Hematopoietic multipotent progenitor cell treated with erythropoietin and hydrocortisone succinate and interleukin-3 and kit ligand, for 17 days (in vitro differentiated cells): ENCODE data around the gene HOXC10.

Experiments used
- DNase-seq: peaks from one replicate; pipeline ENCODE4 v3.0.0-alpha.2; 2015; ENCODE audit warnings: low spot score

HOXC10 gene

DNA sequence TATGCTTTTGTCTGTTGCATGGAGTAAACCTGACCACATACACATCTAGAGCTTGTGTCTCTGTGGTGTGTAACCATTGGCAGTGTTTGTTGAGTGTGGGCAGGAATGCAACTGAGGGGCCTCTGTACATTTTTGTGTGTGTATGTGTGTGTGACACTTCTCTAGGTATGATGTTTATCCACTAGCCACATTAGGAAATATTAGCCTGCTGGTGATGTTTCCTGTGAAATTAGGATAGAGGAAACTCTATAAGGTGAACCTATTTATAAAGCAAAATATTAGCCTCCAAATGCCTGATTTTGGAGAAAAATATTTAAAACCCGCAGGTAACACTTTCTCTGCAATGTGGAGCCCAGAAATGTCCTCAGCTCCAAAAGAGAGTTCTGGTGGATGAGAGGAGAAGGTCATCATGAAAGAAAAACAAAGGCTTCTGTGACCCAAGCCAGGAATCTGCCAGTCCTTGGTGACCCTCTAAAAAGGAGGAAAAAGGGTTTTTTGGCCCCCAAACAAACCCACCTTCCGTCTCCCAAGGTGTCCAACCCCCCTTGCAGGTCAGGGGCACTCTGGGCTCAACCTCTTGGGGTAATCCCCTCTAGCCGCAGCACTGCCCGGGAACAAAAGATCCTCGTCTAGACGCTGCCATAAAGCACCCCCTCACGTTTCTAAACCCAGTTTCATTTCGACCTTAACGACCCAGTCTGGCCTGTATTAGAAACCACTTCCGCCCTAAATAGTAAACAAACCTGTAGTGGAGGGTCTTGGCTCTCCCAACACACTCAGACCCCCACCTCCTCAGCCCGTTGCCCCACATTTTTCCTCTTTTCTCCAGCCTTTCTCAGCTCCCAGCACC lies 7.1 kb upstream of the HOXC10 start:
- DNase-seq: no peak

DNA sequence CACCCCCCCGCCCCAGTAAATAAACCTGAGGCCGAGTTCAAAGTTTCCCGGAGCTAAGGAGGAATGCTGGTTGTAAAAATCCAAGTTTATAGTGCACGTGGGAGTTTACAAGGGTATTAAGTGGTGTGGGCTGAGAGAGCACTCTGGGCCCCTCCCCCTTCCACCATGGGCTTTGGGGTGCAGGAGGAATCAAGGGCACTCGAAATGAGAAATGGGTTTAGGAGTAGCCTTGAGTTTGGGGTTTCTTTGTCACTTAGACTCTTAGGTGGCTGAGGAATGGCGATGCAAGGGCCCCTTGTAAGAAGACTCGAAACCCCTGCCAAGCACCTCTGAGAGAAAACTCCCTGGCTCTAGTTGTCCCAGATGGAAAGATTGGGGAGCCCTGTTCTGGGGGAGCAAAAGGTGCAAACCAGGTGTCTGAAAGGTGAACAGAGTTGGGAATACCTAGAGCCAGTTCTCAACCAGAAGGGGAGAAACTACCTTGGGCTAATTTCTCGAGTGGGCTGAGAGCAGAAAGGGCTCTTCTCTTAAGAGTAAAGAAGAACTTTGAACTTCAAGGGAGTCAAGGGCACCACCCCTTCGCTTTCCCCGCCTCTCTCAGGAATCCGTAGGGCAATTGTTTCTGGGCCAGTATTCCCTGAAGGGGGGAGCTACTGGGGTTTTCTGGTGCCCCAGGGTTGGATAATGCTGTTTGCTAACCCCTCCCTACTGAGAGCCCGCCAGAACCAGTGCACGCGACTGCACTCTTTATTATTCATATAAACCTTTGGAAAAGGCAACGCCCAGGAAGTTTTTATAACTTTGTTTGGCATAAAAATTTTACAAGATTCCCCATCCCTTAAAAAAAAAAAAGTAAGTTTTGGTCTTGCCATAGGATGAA lies 6.2 kb upstream of the HOXC10 start:
- DNase-seq: no peak

DNA sequence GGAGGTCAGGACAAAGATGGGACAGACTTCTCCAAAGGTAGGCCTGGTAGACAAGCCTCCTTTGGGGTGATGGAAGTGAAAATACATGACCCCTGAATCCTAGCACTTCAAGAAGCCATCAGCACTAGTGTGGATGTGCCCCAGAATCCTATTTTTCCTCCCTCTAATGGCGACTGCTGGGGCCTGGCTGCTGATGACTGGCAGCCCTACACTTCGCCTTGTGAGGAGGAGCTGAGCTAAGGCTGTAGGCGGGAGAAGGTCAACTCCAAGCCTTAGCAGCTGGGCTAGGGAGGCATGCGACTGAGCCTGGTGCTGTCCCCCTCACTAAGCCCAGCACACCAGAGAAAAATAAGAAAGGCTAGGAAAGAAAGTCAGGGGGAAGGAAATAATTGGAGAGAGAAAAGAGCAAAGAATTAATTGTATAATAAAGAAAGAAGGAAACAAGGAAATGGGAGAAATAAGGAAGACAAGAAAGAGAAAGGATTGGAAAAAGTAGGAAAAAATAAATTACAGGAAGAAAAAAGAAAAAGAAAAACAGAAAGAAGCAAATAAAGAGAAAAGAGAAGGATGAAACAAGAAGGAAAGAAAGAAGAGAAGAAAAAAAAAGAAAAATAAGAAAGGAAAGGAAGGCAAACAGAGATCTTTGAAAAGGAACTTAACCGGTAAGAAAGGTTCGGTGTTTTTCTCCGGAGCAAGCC lies 4.7 kb upstream of the HOXC10 start:
- DNase-seq: no peak

DNA sequence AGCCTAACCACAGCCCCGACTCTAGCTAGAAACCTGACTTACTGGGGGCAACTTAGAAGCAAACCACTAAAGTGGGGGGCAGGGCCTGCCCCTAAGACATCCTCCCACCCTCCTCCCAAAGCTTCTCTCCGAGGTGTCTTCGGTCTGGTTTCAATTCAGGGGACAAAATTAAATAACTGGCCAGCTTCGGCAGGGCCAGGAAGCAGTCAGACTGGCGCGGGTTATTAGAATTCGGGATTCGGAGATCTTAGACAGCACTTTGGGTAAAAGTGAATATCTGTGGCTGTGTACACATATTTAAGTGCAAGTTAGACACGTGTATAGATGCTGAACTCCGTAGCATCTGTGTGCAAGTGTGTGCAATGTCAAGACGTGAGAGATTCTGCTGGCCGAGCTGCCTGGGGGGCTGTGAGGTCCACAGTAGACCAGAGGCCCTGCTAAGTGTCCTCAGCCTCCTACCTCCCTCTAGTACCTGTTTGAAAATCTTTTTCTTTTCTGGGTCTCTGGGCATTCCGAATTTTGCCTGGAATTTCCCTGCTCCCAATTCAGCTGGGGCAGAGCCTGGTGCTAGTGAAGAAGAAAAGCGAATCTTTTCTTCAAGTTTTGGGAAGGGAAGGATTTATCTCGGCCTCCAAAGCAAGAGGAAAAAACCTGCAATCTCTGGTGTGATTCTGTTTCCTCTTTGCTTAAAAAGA lies 4.0 kb upstream of the HOXC10 start:
- no peak for DNase-seq

DNA sequence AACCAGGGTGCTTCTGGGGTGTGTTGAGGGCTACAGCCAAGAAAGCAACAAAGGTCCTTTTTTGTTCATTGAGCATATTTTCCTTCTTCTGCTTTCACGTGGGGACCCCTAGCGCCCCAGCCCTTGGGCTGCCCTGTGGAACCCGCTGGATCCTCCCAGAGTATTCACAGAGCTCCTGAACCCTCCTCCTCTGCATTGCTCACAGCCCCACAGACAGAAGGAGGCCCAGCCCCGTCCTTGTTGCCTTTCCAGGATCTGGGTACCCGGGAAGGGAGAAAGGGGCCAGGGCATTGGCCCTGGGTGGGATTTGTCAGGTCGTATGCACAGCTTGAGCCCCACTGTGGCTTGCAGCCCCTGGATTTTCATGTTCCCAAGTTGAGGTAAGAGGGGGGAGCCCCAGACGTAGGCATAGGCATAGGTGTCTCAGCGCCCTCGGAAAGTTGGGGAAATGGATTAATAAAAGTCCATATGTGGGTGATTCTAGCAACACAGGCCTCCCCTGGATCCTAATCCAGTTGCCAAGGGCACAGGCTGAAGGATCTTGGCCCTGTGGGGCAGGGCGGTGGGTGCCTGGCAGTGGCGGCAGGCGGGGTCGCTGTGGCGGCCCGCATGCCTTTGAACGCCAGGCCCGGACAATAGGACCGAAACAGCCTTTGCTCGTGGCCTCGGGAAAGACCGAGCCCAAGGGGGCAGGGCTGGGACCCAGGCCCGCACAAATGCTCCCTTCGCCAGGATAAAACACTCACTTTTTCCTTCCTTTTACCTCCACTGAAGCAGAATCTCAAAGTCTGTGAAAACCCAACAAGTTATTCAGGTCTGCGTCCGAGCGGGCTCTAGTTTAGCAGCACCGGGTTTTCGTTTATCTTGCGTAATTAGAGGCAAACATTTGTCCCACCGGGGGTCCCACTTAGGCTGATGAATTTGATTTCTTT lies 3.0 kb upstream of the HOXC10 start:
- no peak for DNase-seq

DNA sequence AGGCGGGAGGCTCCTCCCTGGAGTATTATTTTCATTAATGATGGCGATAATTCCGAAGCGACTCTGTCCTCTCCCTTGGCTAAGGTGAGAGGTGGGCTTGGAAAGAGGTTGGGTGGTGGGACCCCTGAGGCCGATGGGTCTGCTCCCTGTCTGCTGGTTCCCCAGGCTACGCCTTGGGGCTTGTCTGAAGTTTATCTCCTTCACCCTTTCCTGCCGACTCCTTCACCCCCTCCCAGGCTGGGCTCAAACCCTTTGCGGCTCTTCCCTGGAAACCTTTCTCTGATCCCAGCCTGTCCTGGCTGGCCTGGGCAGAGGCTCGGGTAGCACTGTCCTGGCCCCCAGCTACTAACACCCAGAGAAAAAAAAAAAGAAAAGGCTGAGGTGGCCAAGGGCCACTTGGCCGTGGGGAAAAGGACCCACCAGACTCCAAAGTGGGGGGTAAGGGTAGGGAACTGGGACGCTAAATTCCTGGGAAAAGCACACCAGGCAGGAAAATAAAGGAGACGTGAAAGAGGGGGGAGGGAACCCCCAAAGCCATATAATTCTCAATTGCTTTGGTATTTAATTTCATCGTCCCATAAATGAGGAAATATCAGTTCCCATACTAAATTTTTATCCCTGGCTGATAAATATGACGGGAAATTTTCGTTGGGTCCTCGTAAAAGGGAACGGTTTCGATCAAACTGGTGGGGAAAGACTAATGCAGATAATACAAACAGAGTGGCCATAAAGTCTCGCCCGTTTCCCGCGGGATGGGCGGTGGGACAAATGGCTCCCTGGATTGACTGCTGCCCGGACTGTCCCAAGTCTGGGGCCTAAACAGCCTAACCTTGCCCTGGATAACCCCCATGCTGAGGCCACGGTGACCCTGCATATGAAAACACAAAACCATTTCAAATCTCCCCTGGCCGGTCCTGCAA lies 2.0 kb upstream of the HOXC10 start:
- no peak for DNase-seq

DNA sequence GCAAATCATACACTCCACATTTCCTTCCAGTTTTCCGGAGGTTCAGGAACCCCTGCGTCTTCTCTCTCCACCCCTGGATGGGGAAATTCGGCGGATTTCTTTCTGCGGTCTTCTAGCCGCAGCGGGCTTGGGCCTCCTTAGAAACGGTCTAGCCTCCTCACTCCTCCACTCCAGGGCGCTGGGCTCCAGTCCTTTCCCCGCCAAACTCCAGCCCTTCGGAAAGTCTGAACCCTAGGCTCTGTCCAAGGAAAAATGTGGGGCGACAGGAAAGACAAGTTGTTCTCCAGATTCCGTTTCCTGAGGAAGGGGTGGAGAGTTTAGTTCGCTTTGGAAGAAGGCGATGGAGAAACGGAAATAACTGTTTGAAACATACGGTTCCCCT lies 1.4 kb upstream of the HOXC10 start:
- no peak for DNase-seq

DNA sequence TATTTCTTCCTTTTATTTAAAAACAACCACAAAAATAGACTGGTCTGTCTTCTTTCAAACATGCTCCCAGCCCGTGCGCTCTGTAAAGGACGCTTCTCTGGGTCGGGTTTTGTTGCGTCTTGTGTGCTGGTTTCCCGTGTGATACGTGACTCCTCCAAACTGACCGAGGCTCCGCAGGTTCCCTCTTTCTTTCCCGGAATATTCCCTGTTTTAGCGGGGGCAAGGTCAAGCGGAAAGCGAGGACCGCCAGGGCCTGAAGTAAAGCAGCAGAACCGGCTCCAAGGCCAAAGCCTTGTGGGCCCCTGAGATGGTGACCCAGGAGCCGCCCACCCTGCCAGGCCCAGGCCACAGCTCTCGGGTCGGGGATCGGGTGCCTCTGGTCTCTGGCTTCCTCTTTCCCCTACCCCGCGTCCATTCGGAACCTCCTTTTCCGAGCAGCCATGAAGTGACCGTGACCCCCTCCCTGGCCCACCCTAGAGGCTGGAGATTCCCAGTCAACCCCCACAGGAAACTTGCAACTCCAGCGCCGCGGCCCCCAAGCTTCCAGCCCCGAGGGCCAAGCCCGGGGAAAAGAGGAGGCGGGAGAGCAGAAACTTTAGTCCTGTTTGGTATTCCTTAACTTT lies 885 bp upstream of the HOXC10 start:
- DNase-seq: no peak

DNA sequence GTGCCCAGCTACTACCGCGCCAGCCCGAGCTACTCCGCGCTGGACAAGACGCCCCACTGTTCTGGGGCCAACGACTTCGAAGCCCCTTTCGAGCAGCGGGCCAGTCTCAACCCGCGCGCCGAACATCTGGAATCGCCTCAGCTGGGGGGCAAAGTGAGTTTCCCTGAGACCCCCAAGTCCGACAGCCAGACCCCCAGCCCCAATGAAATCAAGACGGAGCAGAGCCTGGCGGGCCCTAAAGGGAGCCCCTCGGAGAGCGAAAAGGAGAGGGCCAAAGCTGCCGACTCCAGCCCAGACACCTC lies 697 bp downstream of the HOXC10 start:
- DNase-seq: no peak

DNA sequence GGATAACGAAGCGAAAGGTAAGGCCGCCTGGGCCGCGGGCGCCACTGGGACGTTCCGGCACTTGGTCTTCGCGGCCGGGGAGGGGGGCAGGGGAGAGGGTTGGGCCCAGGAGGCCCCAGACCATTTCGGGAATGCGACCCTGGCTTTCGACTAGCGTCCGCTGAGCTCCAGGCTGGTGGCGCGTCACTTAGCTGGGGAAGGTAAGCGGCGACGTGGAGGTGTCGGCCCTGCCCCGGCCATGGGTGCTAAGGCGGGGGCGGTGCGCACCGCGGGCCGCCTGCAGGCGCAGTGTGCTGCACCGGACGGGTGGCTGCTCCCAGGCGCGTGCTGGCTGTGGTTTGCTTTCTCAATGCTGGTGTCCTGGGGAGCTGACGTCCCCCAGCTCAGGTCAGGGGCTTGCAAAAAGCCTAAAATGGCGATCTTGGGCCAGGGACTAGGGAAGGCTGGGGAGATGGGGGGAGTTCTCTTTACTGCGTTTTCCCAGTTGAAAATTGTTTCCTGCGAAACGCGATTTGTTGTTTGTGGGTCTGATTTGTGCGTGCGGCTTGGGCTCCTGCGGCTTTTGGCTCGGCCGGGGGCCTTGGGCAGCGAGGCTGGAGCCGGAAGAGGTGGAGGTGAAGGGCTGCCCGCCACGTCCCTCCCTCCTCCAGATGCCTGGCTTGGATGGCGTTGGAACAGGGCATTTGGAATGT lies 1.2 kb downstream of the HOXC10 start:
- DNase-seq: no peak

DNA sequence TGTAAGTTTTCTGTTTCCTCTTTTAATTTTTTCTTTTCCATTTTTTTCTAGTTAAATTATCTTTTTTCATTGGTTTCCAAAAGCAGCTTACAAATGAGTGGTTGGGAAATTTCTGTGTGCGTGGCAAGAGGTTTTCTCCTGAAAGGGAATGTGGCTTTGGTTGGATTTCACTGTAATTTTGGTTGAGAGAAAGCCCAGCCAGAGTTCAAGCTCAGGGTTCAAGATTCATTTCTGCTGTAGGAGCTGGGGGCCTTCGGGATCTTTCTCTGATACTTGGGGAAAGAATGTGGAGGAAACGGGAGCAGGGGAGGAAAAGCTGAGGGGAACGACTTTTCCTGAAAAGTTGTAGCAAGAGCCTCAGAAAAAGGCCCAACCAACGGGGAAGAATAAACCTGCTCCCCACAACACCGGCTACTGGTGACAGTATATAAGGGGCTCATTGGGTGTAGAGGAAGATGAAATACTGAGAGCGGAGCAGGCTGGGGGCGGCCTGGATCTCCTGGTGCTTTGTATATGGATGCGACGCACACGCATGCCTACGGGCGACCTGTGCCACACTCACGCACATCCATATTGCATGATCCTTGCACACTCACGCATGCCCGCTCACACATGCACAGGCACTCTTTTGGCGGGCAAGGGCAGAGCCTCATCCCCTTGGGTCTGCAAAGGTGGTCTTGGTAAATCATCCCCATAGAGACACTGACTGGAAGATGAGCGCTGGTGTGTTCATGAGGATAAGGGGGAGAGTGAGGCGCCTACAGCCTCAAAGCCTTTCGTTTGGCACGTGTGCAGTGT lies 1.9 kb downstream of the HOXC10 start:
- DNase-seq: no peak

DNA sequence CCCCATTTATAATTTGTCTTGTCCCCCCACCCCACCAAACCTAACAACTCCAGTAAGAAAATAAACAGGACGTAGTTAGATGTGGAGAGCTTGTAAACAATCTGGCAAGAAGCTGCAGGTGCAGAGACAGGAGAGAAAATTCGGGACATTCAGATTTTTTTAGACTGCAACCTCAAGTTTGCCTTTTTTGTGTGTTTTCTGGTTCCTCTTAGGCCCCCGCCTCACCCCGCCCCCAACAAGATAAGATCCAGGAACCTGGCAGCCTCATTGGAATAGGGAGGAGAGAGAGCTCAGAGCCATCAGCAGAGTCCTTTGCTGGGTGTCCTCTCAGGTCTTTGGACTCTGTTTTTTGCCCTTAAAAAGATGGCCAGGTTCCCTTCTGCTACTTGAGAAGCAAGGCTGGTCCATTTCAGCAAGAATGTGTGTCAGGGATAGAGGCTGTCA lies 2.9 kb downstream of the HOXC10 start:
- no peak for DNase-seq

DNA sequence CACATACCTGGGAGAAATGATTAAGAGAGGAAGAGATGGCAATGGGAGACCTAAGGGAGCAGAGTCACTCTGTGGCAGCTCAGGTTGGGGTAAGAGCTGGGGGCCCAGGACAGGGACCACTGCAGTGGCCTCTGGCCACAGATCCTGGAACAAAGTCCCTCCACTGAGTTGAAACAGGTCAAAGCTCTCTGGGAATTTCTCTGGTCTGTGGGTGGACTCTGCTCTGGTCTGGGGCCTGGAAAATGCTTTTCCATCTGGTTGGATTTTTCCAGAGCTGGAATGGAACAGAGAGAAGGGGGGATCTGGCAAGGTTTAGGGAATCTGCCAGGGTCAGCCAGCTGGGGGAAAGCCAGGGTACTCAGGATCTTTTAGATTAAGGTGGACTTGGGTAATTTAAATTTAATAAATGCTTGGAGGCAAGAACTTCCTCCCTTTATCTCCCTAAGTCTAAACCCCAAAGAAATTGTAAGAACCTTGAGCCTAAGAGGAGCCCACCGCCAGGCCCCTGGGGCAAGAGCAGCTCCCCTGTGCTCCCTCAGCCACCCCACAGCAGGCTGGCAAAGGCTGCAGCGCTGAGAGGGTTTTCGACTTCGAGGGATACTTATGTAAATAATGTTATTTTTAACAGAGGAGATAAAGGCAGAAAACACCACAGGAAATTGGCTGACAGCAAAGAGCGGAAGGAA lies 3.7 kb downstream of the HOXC10 start:
- no peak for DNase-seq

DNA sequence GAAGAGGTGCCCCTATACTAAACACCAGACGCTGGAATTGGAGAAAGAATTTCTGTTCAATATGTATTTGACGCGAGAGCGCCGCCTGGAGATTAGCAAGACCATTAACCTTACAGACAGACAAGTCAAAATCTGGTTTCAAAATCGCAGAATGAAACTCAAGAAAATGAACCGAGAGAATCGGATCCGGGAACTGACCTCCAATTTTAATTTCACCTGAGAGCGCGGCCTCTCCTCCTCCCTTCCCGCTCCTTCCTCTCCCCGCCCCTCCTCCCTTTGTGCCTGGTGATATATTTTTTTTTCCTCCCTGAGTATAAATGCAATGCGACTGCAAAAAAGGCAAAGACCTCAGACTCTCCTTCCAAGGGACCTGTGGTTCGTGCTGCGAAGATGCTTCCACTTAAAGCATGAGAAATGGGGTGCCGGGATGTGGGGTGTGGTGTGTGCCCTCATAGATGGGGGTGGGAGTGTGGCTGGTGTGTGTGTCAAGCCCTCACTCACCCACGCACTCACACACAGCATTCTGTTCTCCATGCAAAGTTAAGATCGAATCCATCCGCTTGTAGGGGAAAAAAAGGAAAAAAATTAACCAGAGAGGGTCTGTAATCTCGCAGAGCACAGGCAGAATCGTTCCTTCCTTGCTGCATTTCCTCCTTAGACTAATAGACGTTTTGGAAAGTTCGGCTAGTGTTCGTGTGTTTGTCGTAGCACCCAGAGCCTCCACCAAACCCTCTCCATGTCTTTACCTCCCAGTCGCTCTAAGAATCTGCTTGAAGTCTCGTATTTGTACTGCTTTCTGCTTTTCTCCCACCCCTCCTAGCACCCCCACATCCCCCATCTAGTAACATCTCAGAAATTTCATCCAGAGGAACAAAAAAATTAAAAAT lies 4.5 kb downstream of the HOXC10 start:
- no peak for DNase-seq

DNA sequence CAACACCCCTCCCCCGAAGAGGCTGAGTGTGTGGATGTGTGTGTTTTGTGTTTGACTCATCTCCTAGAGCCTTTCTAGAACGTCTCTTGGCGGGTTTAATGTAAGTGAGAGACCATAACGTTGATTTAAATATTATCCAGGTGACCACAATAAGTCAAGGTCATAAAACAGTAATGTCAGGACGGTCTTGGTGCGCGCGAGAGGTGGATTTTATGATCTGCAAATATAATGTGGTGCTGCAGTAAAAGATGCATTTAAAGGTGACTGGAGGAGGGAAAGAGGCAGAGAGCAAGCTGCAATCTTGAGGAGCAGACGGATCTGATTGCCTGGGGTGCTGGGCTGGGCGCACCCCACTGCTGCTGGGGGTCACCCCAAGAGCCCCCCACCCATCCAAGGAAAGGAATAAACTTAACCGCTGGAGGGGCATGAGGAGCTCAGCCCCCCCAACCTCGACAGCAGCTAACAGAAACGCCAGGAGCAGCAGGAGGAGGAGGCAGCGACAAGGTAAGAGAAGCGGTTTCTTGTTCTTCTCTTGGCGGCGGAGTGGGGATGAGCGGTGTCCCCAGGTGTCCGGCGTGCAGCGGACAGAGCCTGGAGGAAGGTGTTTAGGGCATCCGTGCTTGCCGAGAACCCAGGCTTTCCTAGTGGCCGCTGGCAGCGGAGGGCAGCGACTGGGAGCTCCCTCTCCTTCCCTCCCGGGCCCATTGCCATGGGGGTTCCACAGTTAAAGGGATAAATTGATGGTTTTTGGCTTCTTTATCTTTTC lies 5.5 kb downstream of the HOXC10 start:
- no peak for DNase-seq

DNA sequence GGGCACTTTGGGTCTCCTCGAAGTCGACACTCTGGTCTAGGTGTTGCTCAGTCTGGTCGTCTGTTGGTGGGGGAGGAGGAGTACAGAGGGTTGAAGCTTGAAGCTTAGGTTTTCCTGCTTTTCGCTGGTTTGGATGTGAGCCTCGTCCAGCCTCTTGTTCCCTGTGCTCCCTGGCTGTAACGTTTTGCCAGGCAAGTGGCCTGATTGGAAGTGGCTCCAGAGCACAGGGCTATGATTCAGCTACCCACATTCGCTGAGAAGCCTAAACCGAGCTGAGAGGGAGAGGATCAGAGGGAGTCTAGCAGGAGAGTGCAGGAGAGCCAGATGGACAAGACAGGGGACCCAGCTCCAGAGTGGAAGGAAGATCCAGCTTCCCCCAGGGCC lies 6.1 kb downstream of the HOXC10 start:
- no peak for DNase-seq
